ENCODE data around the gene RAB11A. TPM values are rescaled to one million over a fixed set of nuclear protein-coding genes. Genes with fewer than 3 reads are reported as not detected.

Gene RAB11A
- total and polyA plus RNA-seq, 9 of the 15 experiments (the other 6 are each of a cell fraction or from before 2014, with no cell fraction given) = 129 to 369 (median 245) TPM

DNA sequence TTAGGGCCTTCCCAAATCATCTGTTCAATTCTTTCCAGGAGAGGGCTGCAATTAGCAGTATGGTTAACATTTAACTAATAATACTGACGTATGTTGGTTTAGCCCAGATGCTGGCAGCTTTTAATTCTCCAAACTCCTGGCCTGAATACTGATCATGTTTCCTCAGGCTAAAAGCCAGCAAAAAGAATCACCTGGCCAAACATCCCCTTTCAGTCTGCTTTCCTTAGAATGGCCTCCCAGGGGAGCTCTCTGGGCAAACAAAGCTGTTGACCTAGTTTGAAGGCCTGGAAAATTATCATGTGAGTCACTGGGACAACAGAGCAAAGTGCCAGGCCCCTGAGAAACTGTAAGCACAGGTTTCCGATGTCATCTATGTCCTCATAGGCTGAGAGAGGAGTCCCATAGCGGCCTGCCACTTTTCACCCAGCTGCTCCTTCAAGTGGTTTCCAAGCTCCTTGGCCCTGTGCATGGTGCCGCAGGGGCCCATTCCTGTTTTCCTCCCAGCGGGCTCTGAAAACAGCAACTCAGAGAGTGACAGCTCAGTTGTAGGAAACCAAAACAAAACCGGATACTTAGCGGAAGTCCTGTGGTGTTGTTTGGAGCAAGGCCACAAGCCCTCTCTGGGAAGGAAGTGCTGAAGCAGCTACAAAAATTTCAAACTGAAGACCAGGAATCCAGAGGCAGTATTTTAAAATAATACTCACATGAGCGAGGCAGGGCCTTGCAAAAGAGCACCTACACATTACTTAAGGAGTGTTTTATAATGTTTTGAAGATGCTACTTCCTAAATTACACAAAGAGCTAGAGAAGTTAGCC, 36.5 kb upstream of the RAB11A start (continued):
- TF ChIP-seq ZNF589 (CRISPR knock-in tag; IDR thresholded peaks at IDR 0.05; ENCODE audit: low read depth) (peak; percentile 95), U2AF2 (optimal IDR thresholded peaks at IDR 0.05; ENCODE audit: low read depth, low read length) (no peak), PCBP1 (IDR thresholded peaks at IDR 0.05; ENCODE audit: low read depth, low read length, poor library complexity, severe bottlenecking) (no peak), ZNF3 (CRISPR knock-in tag; IDR thresholded peaks at IDR 0.05) (no peak), FOXK1 (CRISPR knock-in tag; IDR thresholded peaks at IDR 0.05; ENCODE audit: borderline replicate concordance) (no peak), SRSF7 (optimal IDR thresholded peaks at IDR 0.05; ENCODE audit: low read depth, low read length) (no peak), ZNF121 (CRISPR knock-in tag; conservative IDR thresholded peaks at IDR 0.05) (no peak), ZNF764 (CRISPR knock-in tag; IDR thresholded peaks at IDR 0.05; ENCODE audit: low read depth) (no peak), PHTF2 (CRISPR knock-in tag; IDR thresholded peaks at IDR 0.05) (no peak), ZKSCAN8 (CRISPR knock-in tag; IDR thresholded peaks at IDR 0.05) (peak; percentile 79), ELF4 (CRISPR knock-in tag; IDR thresholded peaks at IDR 0.05) (no peak), SMAD3 (CRISPR knock-in tag; conservative IDR thresholded peaks at IDR 0.05) (0 out of 2 replicates have a peak, but pooled peaks have one; percentile 47), CBX5 (IDR thresholded peaks at IDR 0.05; ENCODE audit: borderline replicate concordance, low read depth) (no peak), NEUROD1 (IDR thresholded peaks at IDR 0.05; ENCODE audit: borderline replicate concordance, low read depth, low read length, partially characterized antibody) (no peak), ZZZ3 (IDR thresholded peaks at IDR 0.05) (no peak), FOXM1 (IDR thresholded peaks at IDR 0.05; ENCODE audit: low read depth) (no peak), FOXM1 (CRISPR knock-in tag; IDR thresholded peaks at IDR 0.05; ENCODE audit: low read depth) (no peak), ZNF57 (CRISPR knock-in tag; IDR thresholded peaks at IDR 0.05) (no peak; the same call in 1 of the 2 replicates), CAMTA2 (CRISPR knock-in tag; conservative IDR thresholded peaks at IDR 0.05) (no peak), CBFA2T3 (IDR thresholded peaks at IDR 0.05) (no peak; the same call in 1 of the 2 replicates), ZNF644 (tag; IDR thresholded peaks at IDR 0.05; ENCODE audit: low read depth) (no peak; the same call in 1 of the 2 replicates), CHD4 (IDR thresholded peaks at IDR 0.05; ENCODE audit: insufficient read depth, insufficient replicate concordance, low read depth, low read length, poor library complexity, severe bottlenecking) (no peak), ZFX (CRISPR knock-in tag; IDR thresholded peaks at IDR 0.05) (peak; percentile 82)
- TF ChIP-seq, protein P1, sequence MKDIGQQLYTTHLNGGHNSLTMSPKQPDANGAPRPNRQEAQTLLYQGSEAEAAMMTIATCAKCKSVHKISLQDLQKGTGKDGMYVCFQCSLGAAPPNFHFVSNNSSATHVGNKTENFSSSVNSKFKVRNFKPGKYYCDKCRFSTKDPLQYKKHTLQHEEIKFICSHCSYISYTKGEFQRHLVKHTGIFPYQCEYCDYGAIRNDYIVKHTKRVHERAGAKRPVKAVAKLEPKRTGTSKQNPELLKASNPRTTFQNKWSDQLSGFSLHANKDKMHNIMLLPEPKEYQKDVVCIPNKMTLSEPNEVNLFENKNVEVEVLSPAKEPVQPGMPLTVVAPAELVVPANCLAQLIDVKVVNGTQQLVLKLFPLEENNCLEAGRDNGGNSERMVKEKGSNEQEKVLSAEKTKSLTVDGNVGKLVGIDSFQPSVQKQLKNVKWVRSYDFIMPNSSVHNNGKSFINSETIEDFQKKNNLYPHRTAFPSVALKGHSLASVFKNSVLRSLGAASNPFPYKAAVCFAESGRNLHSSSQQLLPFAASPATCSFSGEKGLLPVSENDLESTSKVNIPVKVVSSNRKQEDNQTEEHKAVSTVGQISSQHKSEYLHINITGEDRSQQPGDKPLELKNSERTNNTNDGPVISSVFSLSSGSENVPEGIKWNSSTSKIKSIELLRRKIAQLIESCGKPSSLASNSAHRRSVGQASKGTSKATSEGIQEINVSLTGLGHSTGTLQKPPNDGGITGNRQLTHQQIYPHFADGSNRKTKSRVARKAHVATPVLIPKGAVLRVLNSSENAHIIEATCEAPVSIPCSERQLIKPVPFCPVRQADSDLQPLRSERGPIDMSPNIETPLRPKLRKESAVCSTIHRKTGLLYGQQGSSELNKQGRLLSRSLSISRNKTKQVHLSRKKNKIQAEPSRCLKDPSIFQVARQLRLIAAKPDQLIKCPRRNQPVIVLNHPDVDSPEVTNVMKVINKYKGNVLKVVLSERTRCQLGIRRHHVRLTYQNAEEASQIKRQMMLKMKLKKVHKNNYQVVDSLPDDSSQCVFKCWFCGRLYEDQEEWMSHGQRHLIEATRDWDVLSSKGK (CRISPR knock-in tag; IDR thresholded peaks at IDR 0.05) = no peak
- TF ChIP-seq, protein P2, sequence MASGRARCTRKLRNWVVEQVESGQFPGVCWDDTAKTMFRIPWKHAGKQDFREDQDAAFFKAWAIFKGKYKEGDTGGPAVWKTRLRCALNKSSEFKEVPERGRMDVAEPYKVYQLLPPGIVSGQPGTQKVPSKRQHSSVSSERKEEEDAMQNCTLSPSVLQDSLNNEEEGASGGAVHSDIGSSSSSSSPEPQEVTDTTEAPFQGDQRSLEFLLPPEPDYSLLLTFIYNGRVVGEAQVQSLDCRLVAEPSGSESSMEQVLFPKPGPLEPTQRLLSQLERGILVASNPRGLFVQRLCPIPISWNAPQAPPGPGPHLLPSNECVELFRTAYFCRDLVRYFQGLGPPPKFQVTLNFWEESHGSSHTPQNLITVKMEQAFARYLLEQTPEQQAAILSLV (tag; IDR thresholded peaks at IDR 0.05) = peak; percentile 72

Measured in K562 (cell line).